HL-60 (cell line): Measurements from ENCODE around the gene SPACA4.
A peak's percentile ranks its signal among the peaks of the same experiment; 100 is the strongest.

Experiments used
- DNase-seq, 2 experiments: peaks; one replicate each; pipeline ENCODE4 v3.0.0-alpha.2; 2010 to 2020; ENCODE audit warnings: low read depth in 1 of 2, low spot score in 1 of 2
- H3K27ac ChIP-seq: fragments of 250-450 bp; sonication (Bioruptor Pico); replicated peaks from 2 replicates; pipeline ENCODE4 v1.5.1; 2020; ENCODE audit warnings: mild to moderate bottlenecking, moderate library complexity
- H3K27me3 ChIP-seq: fragments of 250-450 bp; sonication (Bioruptor Pico); 2 replicates; pipeline ENCODE4 v1.5.1; 2021; ENCODE audit warnings: mild to moderate bottlenecking, moderate library complexity; ENCODE audit not compliant: insufficient read depth, poor library complexity, severe bottlenecking
- H3K4me3 ChIP-seq: replicated peaks from 2 replicates; pipeline ENCODE4 v1.5.1; 2011; ENCODE audit warnings: mild to moderate bottlenecking, control low read depth, low read length; ENCODE audit not compliant: insufficient read depth
- CTCF ChIP-seq: IDR thresholded peaks from one replicate; pipeline ENCODE4 v1.5.1; 2011; ENCODE audit warnings: low read length, control low read depth, inconsistent platforms; ENCODE audit not compliant: insufficient read depth
- GABPA ChIP-seq: IDR thresholded peaks from 2 replicates; pipeline ENCODE4 v1.6.1; 2012; ENCODE audit warnings: low read depth
- POLR2AphosphoS5 ChIP-seq: IDR thresholded peaks from 2 replicates; pipeline ENCODE4 v1.6.1; 2012; ENCODE audit warnings: low read depth
- REST ChIP-seq: IDR thresholded peaks from 2 replicates; pipeline ENCODE4 v1.6.1; 2012; ENCODE audit warnings: low read depth; ENCODE audit not compliant: insufficient replicate concordance
- SPI1 ChIP-seq: IDR thresholded peaks from 2 replicates; pipeline ENCODE4 v1.6.1; 2012; ENCODE audit warnings: low read depth, mild to moderate bottlenecking, borderline replicate concordance

Gene SPACA4

GRCh38 chr19:48632692-48633147 is 26.2 kb downstream of the SPACA4 start:
- Histone ChIP-seq H3K4me3 (no peak overlapping the region), H3K27ac (no peak overlapping the region), H3K27me3 (no peaks in the 10 kb centered on the region)
- TF ChIP-seq SPI1: no peak
- TF ChIP-seq CTCF: no peak
- TF ChIP-seq GABPA: no peak
- no peak for TF ChIP-seq REST
- no peak for TF ChIP-seq POLR2AphosphoS5
- DNase-seq: no peak

GRCh38 chr19:48633148-48634035 is 26.9 kb downstream of the SPACA4 start:
- TF ChIP-seq CTCF (no peak), GABPA (no peak), POLR2AphosphoS5 (no peak; the same call in 1 of the 2 replicates), SPI1 (no peak), REST (no peak)
- no peaks in the 10 kb centered on the region for H3K27me3 ChIP-seq
- peak overlapping the region; percentile 67 for H3K27ac ChIP-seq
- no peak overlapping the region; the same call in 1 of the 2 replicates for H3K4me3 ChIP-seq
- DNase-seq: no peak

- TF ChIP-seq CTCF (no peak), POLR2AphosphoS5 (no peak)
- Histone ChIP-seq H3K4me3 (peak overlapping the region; percentile 26), H3K27me3 (no peaks in the 10 kb centered on the region), H3K27ac (peak overlapping the region; percentile 67)
- no peak for DNase-seq
Measured at GRCh38 chr19:48634036-48634342, 27.4 kb downstream of the SPACA4 start.
